SU-DHL-6 (cell line): ENCODE results near the gene FCRL5.

Experiments used
- H2AFZ ChIP-seq: fragments of 200-600 bp; sonication (generic); 2 replicates; pipeline ENCODE4 v1.6.1; 2014; ENCODE audit warnings: low read depth, mild to moderate bottlenecking, moderate library complexity, mixed read lengths, antibody characterized with exemption, low read length; ENCODE audit not compliant: severe bottlenecking
- H3F3A ChIP-seq: fragments of 200-600 bp; shearing (Covaris generic); 2 replicates; pipeline ENCODE4 v1.6.0; 2016; ENCODE audit warnings: antibody characterized with exemption, mild to moderate bottlenecking; ENCODE audit not compliant: insufficient read depth
- H3K27ac ChIP-seq: fragments of 200-600 bp; sonication (generic); 2 replicates; pipeline ENCODE4 v1.5.1; 2016; ENCODE audit warnings: low read depth, mild to moderate bottlenecking, low read length, moderate library complexity, mixed read lengths
- H3K27me3 ChIP-seq: fragments of 200-600 bp; sonication (generic), shearing (Covaris generic); 2 replicates; pipeline ENCODE4 v1.6.0; 2014; ENCODE audit warnings: mild to moderate bottlenecking, low read length
- H3K36me3 ChIP-seq: fragments of 200-600 bp; sonication (generic); 2 replicates; pipeline ENCODE4 v1.6.1; 2014; ENCODE audit warnings: mild to moderate bottlenecking, low read length, mixed read lengths
- H3K4me2 ChIP-seq: fragments of 300-600, 200-600 bp; shearing (Covaris generic), sonication (generic); 2 replicates; pipeline ENCODE4 v1.6.0; 2014; ENCODE audit warnings: low read length, low read depth, mild to moderate bottlenecking; ENCODE audit not compliant: poor library complexity, severe bottlenecking
- H3K4me3 ChIP-seq: fragments of 200-600 bp; sonication (generic); 2 replicates; pipeline ENCODE4 v1.5.1; 2014; ENCODE audit warnings: antibody characterized with exemption, low read length, mild to moderate bottlenecking, mixed read lengths; ENCODE audit not compliant: insufficient read depth, poor library complexity, severe bottlenecking
- H3K79me2 ChIP-seq: fragments of 200-600 bp; sonication (generic); 2 replicates; pipeline ENCODE4 v1.6.1; 2014; ENCODE audit warnings: mild to moderate bottlenecking, low read length, moderate library complexity; ENCODE audit not compliant: insufficient read depth
- H3K9ac ChIP-seq: fragments of 200-600 bp; sonication (generic); 2 replicates; pipeline ENCODE4 v1.7.0; 2014; ENCODE audit warnings: mild to moderate bottlenecking, low read length
- H3K9me2 ChIP-seq: fragments of 200-600 bp; sonication (generic); replicated peaks from 2 replicates; pipeline ENCODE4 v1.6.1; 2014; ENCODE audit warnings: low read length; ENCODE audit not compliant: insufficient read depth
- H3K9me3 ChIP-seq: fragments of 200-600 bp; sonication (generic); 2 replicates; pipeline ENCODE4 v1.6.1; 2014; ENCODE audit warnings: low read length, mixed read lengths; ENCODE audit not compliant: insufficient read depth
- H4K20me1 ChIP-seq: fragments of 200-600 bp; sonication (generic); 2 replicates; pipeline ENCODE4 v1.6.1; 2014; ENCODE audit warnings: low read depth, mild to moderate bottlenecking, antibody characterized with exemption, low read length, moderate library complexity, mixed read lengths
- EZH2phosphoT487 ChIP-seq: fragments of 200-600 bp; sonication (generic), shearing (Covaris generic); conservative IDR thresholded peaks from 2 replicates; pipeline ENCODE4 v1.6.1; 2018; ENCODE audit warnings: mild to moderate bottlenecking, antibody characterized with exemption, low read length, moderate library complexity, mixed read lengths
- TF ChIP-seq, protein P1 (sequence below): fragments of 200-600 bp; sonication (generic); IDR thresholded peaks from one replicate; pipeline ENCODE4 v1.5.1; 2017; ENCODE audit warnings: antibody characterized with exemption, mild to moderate bottlenecking, low read length, moderate library complexity; ENCODE audit not compliant: insufficient read depth, poor library complexity, severe bottlenecking

The FCRL5 gene

DNA sequence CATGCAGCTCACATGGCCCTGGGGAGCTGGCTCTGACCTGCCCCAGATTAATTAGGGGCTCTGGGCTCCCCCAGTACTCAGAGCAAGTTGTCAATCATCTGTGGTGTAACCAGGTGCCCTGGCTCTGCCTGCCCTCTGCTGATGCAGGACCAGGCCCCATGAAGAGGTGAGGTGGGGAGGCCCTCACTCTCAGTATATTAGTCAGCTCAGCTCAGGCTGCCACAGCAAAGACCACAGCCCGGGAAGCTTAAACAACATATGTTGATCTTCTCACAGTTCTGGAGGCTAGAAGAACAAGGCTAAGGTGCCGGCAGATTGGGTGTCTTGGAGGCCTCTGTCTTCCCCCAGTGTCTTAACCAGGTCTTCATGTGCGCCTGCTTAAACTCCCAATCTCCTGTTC, 66.5 kb downstream of the FCRL5 start:
- Histone ChIP-seq H3K27ac (no peak overlapping the region), H2AFZ (no peak overlapping the region), H3K9me3 (no peaks in the 10 kb centered on the region), H3K4me2 (no peak overlapping the region), H3F3A (no peaks in the 10 kb centered on the region), H4K20me1 (no peaks in the 10 kb centered on the region), H3K9ac (no peak overlapping the region), H3K27me3 (no peaks in the 10 kb centered on the region), H3K9me2 (no peaks in the 10 kb centered on the region), H3K36me3 (no peaks in the 10 kb centered on the region), H3K4me3 (no peak overlapping the region), H3K79me2 (no peaks in the 10 kb centered on the region)
- no peak for TF ChIP-seq EZH2phosphoT487
- TF ChIP-seq, protein P1, sequence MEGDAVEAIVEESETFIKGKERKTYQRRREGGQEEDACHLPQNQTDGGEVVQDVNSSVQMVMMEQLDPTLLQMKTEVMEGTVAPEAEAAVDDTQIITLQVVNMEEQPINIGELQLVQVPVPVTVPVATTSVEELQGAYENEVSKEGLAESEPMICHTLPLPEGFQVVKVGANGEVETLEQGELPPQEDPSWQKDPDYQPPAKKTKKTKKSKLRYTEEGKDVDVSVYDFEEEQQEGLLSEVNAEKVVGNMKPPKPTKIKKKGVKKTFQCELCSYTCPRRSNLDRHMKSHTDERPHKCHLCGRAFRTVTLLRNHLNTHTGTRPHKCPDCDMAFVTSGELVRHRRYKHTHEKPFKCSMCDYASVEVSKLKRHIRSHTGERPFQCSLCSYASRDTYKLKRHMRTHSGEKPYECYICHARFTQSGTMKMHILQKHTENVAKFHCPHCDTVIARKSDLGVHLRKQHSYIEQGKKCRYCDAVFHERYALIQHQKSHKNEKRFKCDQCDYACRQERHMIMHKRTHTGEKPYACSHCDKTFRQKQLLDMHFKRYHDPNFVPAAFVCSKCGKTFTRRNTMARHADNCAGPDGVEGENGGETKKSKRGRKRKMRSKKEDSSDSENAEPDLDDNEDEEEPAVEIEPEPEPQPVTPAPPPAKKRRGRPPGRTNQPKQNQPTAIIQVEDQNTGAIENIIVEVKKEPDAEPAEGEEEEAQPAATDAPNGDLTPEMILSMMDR = no peak

DNA sequence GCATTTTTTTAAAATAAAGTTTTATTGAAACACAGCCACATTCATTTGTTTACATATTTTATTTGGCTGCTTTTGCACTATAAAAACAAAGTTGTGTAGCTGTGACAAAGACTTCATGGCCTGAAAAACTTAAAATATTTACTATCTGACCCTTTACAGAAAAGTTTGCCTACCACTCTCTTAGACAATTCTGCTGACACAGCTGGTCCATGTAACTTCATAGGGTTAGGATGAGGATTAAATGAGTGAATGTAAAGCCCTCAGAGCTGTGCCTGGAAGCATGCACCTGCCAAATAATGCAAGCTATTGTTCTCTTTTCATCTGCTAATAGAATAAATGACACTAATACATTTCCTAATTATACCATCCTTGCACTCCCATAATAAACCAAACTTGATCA, 67.7 kb downstream of the FCRL5 start:
- Histone ChIP-seq H3K36me3 (no peaks in the 10 kb centered on the region), H3K9ac (no peak overlapping the region), H3F3A (no peaks in the 10 kb centered on the region), H4K20me1 (no peaks in the 10 kb centered on the region), H3K4me2 (no peak overlapping the region), H3K9me3 (no peaks in the 10 kb centered on the region), H3K27me3 (no peaks in the 10 kb centered on the region), H3K27ac (no peak overlapping the region), H3K4me3 (no peak overlapping the region), H2AFZ (no peak overlapping the region), H3K79me2 (no peaks in the 10 kb centered on the region), H3K9me2 (no peaks in the 10 kb centered on the region)
- TF ChIP-seq, protein P1 = no peak
- TF ChIP-seq EZH2phosphoT487 = no peak

DNA sequence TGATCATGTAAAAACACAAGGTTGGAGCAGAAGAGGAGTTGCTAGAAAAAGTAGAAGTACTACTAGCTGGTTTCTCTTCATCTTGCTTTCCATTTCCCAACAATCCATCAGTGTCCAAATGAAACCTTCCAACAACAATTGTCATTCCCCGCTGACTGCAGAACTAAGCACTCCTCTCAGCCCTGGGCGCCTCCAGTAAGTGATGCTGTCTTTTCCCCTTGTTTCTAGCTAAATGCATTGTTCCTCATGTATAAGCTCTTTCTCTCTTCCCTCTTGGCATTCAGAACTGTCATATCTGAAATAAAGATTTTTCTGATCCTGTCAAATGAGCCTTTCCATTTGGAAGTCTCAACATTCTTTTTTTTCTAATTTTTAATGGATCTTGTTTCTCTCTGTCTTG, 68.7 kb downstream of the FCRL5 start:
- TF ChIP-seq EZH2phosphoT487 = no peak
- TF ChIP-seq, protein P1 = no peak
- Histone ChIP-seq H3K79me2 (no peaks in the 10 kb centered on the region), H4K20me1 (no peaks in the 10 kb centered on the region), H3K36me3 (no peaks in the 10 kb centered on the region), H3K27me3 (no peaks in the 10 kb centered on the region), H3K9me3 (no peaks in the 10 kb centered on the region), H3K27ac (no peak overlapping the region), H3F3A (no peaks in the 10 kb centered on the region), H2AFZ (no peak overlapping the region), H3K4me2 (no peak overlapping the region), H3K4me3 (no peak overlapping the region), H3K9me2 (no peaks in the 10 kb centered on the region), H3K9ac (no peak overlapping the region)
